ENCODE data around the gene CAPRIN1. TPM values are rescaled to one million over a fixed set of nuclear protein-coding genes. Genes with fewer than 3 reads are reported as not detected.

CAPRIN1 gene, protein sequence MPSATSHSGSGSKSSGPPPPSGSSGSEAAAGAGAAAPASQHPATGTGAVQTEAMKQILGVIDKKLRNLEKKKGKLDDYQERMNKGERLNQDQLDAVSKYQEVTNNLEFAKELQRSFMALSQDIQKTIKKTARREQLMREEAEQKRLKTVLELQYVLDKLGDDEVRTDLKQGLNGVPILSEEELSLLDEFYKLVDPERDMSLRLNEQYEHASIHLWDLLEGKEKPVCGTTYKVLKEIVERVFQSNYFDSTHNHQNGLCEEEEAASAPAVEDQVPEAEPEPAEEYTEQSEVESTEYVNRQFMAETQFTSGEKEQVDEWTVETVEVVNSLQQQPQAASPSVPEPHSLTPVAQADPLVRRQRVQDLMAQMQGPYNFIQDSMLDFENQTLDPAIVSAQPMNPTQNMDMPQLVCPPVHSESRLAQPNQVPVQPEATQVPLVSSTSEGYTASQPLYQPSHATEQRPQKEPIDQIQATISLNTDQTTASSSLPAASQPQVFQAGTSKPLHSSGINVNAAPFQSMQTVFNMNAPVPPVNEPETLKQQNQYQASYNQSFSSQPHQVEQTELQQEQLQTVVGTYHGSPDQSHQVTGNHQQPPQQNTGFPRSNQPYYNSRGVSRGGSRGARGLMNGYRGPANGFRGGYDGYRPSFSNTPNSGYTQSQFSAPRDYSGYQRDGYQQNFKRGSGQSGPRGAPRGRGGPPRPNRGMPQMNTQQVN
- 100 to 1,000 TPM; 236 to 266 (median 253) TPM for polyA plus RNA-seq (ENCODE audit: insufficient read length in 3 of 3)
- long read RNA-seq, donor 1, full-length matches to known transcripts: 29 of 52 reads
- long read RNA-seq, donor 1, partial matches to known transcripts: 23 of 52 reads
- long read RNA-seq, donor 1, other reads (novel, unspliced or antisense): 0 of 52 reads
- long read RNA-seq, donor 2, full-length matches to known transcripts: 34 of 76 reads
- long read RNA-seq, donor 2, partial matches to known transcripts: 42 of 76 reads
- long read RNA-seq, donor 2, other reads (novel, unspliced or antisense): 0 of 76 reads
- long read RNA-seq, donor 3, full-length matches to known transcripts: 30 of 59 reads
- long read RNA-seq, donor 3, partial matches to known transcripts: 29 of 59 reads
- long read RNA-seq, donor 3, other reads (novel, unspliced or antisense): 0 of 59 reads
- long read RNA-seq, donor 4, full-length matches to known transcripts: 19 of 25 reads
- long read RNA-seq, donor 4, partial matches to known transcripts: 6 of 25 reads
- long read RNA-seq, donor 4, other reads (novel, unspliced or antisense): 0 of 25 reads
- long read RNA-seq, donor 5, full-length matches to known transcripts: 15 of 38 reads
- long read RNA-seq, donor 5, partial matches to known transcripts: 23 of 38 reads
- long read RNA-seq, donor 5, other reads (novel, unspliced or antisense): 0 of 38 reads
- long read RNA-seq, donor 6, full-length matches to known transcripts: 26 of 44 reads
- long read RNA-seq, donor 6, partial matches to known transcripts: 18 of 44 reads
- long read RNA-seq, donor 6, other reads (novel, unspliced or antisense): 0 of 44 reads
- long read RNA-seq, donor 7, full-length matches to known transcripts: 49 of 91 reads
- long read RNA-seq, donor 7, partial matches to known transcripts: 42 of 91 reads
- long read RNA-seq, donor 7, other reads (novel, unspliced or antisense): 0 of 91 reads
- long read RNA-seq, donor 8, full-length matches to known transcripts: 17 of 24 reads
- long read RNA-seq, donor 8, partial matches to known transcripts: 7 of 24 reads
- long read RNA-seq, donor 8, other reads (novel, unspliced or antisense): 0 of 24 reads
- long read RNA-seq, donor 9, full-length matches to known transcripts: 28 of 113 reads
- long read RNA-seq, donor 9, partial matches to known transcripts: 85 of 113 reads
- long read RNA-seq, donor 9, other reads (novel, unspliced or antisense): 0 of 113 reads
- long read RNA-seq, donor 10, full-length matches to known transcripts: 28 of 104 reads
- long read RNA-seq, donor 10, partial matches to known transcripts: 76 of 104 reads
- long read RNA-seq, donor 10, other reads (novel, unspliced or antisense): 0 of 104 reads
- long read RNA-seq, donor 11, full-length matches to known transcripts: 30 of 82 reads
- long read RNA-seq, donor 11, partial matches to known transcripts: 52 of 82 reads
- long read RNA-seq, donor 11, other reads (novel, unspliced or antisense): 0 of 82 reads
- long read RNA-seq, donor 12, full-length matches to known transcripts: 56 of 93 reads
- long read RNA-seq, donor 12, partial matches to known transcripts: 37 of 93 reads
- long read RNA-seq, donor 12, other reads (novel, unspliced or antisense): 0 of 93 reads
- long read RNA-seq, donor 13, full-length matches to known transcripts: 7 of 30 reads
- long read RNA-seq, donor 13, partial matches to known transcripts: 23 of 30 reads
- long read RNA-seq, donor 13, other reads (novel, unspliced or antisense): 0 of 30 reads
- long read RNA-seq, donor 14: 0 reads
- long read RNA-seq, donor 15, full-length matches to known transcripts: 45 of 115 reads
- long read RNA-seq, donor 15, partial matches to known transcripts: 70 of 115 reads
- long read RNA-seq, donor 15, other reads (novel, unspliced or antisense): 0 of 115 reads
- long read RNA-seq, donor 16, full-length matches to known transcripts: 32 of 75 reads
- long read RNA-seq, donor 16, partial matches to known transcripts: 43 of 75 reads
- long read RNA-seq, donor 16, other reads (novel, unspliced or antisense): 0 of 75 reads

DNA sequence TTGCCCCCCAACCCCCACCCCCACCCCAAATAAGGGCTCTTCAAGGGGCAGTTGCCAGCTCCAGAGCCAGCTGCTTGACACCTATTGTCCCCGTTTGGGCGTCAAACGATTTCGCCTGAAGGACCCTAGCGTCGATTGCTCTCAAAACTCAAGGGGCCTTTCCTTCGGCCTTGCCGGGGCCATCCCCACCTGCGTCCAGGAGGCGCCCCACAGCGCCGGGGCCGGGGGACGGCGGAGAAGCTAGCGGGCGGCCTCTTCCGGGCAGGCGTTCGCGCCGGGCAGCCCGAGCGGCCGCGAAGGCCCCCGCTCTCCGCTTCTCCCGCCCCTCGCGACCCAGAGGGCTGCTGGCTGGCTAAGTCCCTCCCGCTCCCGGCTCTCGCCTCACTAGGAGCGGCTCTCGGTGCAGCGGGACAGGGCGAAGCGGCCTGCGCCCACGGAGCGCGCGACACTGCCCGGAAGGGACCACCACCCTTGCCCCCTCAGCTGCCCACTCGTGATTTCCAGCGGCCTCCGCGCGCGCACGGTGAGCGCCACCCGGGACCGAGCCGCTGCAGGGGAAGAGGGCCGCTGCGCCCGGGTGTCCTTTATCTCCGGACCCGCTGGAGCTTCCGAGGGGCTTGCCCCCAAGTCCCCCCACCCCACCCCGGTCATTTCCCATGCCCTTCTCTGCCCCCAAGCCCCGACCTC is at the start of gene CAPRIN1:
TSS of gene CAPRIN1 (plus strand) at position 383 of the 687 bp plus-strand sequence. CDS start 690 bp downstream, outside the sequence.
- DNase-seq: peak; percentile 89

DNA sequence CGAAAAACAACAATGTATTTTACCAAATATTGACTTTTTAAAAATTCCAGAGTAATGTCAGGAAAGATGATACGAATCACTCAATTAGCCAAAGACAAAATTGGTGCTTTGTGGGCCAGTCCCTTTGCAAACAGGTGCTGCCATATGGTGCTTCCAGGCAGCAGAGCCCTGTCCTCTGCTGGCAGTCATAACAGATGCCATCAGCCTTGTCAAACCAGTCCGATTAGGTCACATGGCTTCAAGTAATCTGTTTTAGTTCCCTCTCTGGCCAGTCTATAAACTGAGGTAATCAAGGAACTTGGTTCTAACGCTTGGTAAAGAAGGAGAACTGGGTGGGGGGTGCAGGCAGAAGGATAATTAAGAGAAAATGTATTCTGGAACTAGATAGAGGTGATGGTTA is 49.1 kb upstream of the CAPRIN1 start:
- DNase-seq: no peak

DNA sequence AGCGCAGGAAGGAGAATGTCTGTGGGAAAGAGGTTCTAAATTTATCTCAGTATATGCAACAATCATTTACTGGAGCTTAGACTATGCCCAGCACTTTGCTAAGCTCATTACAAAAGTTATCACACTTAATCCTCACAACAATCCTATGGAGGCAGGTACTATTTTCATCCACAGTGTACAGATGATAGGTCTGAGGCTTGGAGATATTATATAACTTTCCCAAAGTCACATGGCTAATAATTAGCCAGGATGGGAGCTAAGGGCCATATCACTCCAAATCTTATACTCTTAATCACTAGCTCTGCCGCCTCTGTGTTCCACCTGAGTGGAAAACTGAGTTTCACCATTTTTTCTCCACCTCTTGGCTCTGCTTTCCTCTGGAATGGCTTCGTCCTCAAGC is 47.3 kb upstream of the CAPRIN1 start:
- no peak for DNase-seq

DNA sequence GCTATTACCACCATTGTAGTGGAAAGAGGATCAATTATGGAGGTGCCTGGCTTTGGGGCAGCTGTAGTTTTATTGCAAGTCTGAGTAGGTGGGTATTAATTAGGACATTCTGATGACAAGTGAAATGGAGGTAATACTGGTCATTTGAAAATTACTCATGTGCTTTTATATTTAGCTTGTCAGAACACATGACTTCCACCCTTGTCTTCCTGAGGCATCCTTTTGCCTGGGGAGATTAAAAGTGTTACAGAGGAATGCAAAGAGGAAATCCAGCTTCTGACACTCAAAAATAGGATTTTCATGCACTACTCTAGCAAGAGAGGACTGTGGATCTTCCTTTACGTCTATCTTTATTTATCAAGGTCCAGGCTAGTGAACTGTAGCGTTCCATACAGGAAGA is 44.7 kb upstream of the CAPRIN1 start:
- DNase-seq: no peak

DNA sequence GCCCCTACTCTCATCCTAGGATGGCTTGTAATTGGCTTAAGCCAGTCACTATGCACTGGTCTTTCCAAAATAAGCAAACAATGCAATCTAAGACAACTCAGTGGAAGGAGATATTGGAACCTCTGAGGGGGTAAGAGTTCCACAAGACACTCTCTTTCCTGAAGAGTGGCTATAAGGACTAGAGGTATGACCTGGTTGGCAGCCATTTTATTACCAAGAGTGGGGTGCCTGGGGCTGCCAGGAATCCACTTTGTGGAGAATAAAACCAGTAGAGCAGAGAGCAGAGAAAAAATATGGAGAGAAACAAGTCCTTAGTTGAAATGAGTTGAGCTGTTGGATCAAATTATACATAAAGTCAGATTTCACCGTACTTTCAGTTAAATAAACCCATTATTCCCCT is 38.8 kb upstream of the CAPRIN1 start:
- DNase-seq: no peak

DNA sequence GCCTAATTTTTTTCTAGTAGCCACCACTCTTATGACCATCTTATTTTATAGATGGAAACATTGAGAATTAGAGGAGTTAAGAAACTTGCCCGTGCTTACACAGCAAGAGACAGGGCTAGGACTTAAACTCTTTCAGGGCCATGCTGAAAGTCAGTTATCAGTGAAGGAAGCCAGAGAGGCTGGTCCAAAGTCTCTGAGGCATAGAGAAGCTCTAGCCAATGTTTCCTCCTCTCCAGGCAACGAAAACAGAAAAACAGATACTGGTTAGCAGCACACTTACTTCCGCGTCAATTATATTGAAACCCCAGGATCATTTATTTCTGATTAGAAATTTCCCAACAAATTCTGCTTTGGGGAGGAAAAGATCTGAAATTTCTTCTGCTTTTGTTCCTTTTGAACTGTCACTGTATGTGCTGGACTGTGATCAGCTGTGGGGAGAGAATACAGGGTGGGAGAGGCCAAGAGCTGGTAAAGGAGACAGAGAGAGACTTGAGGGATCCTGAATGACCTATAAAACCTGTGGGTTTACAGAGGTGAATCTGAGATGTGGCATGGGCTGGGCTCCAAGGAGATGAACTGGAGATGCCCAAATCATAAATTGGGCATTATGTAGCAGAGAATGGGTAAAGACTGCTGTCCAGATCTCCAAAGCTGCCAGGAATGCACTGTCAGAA is 37.5 kb upstream of the CAPRIN1 start:
- no peak for DNase-seq

DNA sequence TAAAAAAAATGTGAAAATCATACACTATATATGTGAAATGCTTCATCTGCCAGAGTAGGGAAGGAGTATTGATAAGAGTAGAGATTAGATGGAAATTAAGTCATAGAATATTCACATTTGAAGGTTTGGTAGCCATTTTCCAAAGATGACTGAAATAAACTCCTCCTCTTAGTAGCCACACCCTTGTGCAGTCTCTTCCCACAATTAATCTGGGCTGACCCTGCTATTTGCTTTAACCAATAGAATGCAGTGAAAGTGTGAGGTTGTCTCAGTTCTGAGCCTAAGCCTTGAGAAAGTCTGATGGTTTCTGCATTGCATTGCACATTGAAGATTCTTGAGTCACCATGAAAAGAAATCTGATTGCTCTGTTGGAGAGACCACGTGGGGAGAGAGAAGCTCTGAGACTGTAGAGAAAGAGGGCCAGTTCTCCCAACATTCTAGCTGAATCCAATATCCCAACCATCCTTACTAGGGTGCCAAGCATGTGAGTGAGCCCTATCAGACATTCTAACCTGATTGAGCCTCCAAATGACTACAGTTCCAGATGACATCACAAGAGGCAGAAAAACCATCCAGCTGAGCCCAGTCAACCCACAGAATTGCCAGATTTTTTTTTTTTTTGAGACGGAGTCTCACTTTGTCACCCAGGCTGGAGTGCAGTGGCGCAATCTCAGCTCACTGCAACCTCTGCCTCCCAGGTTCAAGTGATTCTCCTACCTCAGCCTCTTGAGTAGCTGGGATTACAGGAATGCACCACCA is 29.4 kb upstream of the CAPRIN1 start:
- no peak for DNase-seq

DNA sequence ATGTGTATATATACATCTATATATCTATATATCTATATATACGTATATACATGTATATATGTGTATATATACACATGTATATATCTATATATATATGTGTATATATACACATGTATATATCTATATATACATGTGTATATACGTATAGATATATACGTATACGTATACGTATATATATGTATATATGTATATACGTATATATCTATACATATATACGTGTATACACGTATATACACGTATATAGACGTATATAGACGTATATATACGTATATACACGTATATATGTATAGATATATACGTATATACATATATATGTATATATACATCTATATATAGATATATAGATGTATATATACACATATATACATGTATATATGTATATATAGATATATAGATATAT is 25.1 kb upstream of the CAPRIN1 start:
- no peak for DNase-seq

DNA sequence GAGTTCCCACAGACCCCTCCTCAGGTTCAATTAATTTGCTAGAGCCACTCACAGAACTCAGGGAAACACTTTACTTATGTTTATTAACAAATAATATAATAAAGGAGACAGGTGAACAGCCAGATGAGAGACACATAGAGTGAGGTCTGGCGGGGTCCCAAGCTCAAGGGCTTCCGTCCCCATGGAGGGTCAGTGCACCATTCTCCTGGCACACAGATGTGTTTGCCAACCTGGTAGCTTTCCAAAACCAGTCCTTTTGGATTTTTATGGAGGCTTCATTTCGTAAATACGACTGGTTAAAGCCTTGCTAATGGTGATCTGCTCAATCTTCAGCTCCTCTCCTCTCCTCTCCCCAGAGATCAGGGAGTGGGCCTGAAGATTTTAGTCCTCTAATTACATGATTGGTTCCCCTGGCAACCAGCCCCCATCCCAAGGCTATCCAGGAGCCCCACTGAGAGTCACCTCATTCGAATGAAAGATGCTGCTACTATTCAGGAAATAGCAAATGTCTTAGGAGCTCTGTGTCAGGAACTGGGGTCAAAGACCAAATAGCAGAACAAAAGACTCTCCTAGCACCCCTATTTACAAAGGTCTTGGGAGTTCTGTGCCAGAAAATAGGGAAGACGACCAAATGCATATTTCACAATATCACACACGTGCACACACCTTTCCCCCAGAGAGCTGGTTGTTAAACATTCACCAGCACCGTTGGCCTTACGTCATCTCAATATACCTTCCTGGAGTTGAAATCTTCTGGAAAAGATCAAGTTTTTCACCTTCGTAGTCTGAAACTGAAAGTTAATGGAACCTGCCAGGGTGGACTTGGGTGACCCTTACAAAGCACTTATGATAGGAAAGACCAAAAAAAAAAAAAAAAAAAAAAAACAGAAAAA is 23.8 kb upstream of the CAPRIN1 start:
- DNase-seq: peak; percentile 20

DNA sequence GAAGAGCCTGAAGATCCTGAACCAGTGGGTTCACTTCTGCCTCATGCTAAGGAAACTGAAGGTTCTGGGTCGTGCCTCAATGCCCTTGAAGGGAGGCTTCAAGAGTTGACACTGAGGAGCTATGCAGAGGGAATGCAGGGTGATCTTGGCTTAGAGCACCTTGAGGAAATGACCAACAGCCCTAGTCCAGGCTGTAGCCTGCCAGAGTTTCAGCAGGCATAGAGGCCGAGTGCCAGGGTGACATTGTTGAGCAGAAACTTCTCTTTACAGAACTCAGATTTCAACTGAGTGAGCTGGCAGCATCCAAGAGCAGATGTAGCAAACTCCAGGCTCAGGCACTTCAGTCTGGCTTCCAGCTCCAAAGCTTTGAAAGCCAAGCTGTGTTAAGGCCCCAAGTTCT is 23.1 kb upstream of the CAPRIN1 start:
- no peak for DNase-seq

DNA sequence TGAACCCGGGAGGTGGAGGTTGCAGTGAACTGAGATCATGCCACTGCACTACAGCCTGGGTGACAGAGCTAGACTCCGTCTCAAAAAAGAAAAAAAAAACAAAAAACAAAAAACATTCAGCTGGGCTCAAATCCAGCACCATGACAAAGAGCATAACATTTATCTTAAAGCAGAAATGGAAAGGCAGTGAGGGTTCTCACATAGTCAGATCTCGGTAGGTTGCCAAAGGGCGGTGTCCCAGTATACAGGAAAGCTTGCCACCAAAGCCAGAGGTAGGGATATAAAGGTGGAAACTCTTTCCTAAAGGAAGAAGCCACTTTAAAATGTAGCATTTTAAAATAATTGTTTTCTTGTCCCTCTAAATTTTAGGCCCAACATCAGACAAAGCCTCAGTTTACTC is 22.4 kb upstream of the CAPRIN1 start:
- DNase-seq: no peak

DNA sequence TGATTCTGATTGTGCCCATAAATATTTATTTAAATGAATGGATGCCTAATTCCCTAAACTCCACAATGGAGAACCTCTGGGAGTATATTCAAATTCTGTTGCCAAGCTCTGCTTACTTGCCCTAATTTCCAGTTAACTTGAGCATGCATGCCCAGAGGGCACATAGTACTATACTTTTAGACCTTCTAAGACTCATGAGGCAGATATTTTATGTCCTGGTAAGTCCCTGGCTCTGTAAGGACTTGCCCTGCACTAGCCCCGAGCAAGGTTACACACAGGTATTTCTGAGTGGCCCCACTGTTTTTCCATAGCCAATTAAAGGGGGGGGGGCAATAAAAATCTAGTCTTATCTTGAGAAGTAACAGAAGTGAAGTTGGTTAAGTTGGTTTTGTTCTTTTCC is 21.1 kb upstream of the CAPRIN1 start:
- DNase-seq: no peak

DNA sequence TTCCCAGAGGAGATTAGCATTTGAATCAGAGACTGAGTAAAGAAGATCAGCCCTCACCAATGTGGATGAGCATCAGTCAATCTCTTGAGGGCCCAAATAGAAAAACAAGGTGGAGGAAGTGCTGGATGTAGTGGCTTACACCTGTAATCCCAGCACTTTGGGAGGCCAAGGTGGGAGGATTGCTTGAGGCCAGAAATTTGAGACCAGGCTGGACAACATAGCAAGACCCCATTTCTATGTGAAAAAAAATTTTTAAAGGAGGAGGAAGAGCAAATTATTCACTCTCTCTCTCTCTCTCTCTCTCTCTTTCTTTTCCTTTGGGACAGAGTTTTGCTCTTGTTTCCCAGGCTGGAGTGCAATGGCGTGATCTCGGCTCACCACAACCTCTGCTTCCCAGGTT is 18.1 kb upstream of the CAPRIN1 start:
- no peak for DNase-seq

DNA sequence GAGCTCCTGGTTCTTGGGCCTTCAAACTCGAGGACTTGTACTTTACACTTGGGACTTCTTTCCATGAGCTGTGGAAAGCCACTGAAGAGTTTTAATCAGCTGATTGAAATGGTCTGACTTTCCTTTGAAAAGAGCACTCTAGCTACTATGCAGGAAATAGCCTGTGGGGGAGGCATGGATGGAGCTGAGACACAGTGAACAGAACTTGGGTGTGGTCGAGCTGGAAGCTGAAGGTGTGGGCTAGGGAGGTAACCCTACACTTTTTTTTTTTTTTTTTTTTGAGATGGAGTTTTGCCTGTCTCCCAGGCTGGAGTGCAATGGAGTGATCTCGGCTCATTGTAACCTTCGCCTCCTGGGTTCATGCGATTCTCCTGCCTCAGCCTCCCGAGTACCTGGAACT is 17.5 kb upstream of the CAPRIN1 start:
- no peak for DNase-seq

DNA sequence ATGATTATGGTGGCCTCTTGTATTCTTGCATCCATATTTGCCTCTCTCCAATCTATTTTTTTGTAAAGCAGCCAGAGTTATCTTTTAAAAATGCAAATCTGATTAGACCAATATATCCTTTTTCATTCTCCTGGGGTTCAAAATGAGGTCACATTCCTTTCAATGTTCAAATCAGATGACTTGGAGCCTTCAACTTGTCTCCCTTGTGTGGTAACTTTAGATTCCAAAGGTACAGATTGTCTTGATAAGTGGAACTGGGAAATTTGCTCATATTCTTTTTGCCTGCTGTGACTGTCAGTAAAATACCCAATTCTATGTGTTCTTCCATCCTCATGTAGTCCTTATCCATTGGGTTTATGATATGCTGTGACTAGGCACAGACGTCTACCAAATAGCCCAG is 15.1 kb upstream of the CAPRIN1 start:
- DNase-seq: no peak

DNA sequence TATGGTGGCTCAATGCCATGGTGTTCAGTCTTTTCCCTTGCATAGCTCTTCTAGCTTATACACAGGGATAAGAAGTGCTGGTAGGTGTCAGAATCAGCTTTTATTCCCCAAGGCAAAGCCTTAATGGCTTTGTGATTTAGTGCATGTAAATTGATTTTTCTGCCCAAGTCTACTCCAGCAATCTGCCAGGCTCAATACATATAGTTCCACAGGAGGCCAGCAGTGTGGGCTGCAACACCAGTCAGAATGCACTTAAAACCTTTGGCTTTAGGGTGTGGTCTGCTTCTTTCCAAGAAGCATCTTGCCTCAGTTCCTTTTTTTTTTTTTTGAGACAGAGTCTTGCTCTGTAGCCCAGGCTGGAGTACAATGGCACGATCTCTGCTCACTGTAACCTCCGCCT is 14.5 kb upstream of the CAPRIN1 start:
- no peak for DNase-seq
